Right lobe of liver (tissue), 6 donors: Measurements from ENCODE around the gene PPP1CB. TPM values are rescaled to one million over a fixed set of nuclear protein-coding genes. Genes with fewer than 3 reads are reported as not detected.

ENCODE experiments used
- ATAC-seq, 4 donors: fragments of 200-7000 bp; cut with Tn5 transposase; one replicate each; pipeline ENCODE4 v1.9.1; 2020; ENCODE audit warnings: mild to moderate bottlenecking in 4 of 4, moderate library complexity in 4 of 4
- DNase-seq, 3 donors: peaks; one replicate each; pipeline ENCODE4 v3.0.0-alpha.2; 2020
- H3K27ac ChIP-seq, 3 donors: fragments of 200-600 bp; one replicate each; pipeline ENCODE4 v1.8.0; 2022
- H3K27me3 ChIP-seq, 2 donors: fragments of 200-600 bp; one replicate each; pipeline ENCODE4 v1.8.0; 2022
- H3K36me3 ChIP-seq, 4 donors: fragments of 200-600 bp; sonication (generic) in 1 of 4; one replicate each; pipeline versions ENCODE4 v1.5.1 to v1.8.0; 2017 to 2022; ENCODE audit warnings: control low read depth in 1 of 4
- H3K4me1 ChIP-seq, 4 donors: fragments of 200-600 bp; sonication (generic) in 1 of 4; one replicate each; pipeline versions ENCODE4 v1.5.1 to v1.8.0; 2017 to 2022; ENCODE audit warnings: control low read depth in 1 of 4
- H3K4me3 ChIP-seq, 3 donors: fragments of 200-600 bp; one replicate each; pipeline ENCODE4 v1.8.0; 2022
- H3K9me3 ChIP-seq, 4 donors: fragments of 200-600 bp; sonication (generic) in 1 of 4; one replicate each; pipeline versions ENCODE4 v1.5.1 to v1.8.0; 2017 to 2022; ENCODE audit warnings: control low read depth in 1 of 4
- POLR2A ChIP-seq: fragments of 450-650 bp; IDR thresholded peaks from one replicate; pipeline ENCODE4 v1.6.1; 2017; ENCODE audit warnings: antibody characterized with exemption, mild to moderate bottlenecking
- WGBS: methylation state at CpG from one replicate; pipeline ENCODE4 v1.1.6; 2018; ENCODE audit warnings: low coverage, low lambda C conversion rate; ENCODE audit not compliant: insufficient coverage; ENCODE audit errors: missing lambda C conversion rate; 5-methylcytosine and 5-hydroxymethylcytosine counted together
- intact Hi-C, 2 donors: fragments of 100-400 bp; cut with DNase I; formaldehyde crosslinking; loops; one replicate each; pipeline versions ENCODE4 v1.11.2 to v1.14.1; 2022
- total RNA-seq, 6 experiments: library from RNA; depleted of rRNA in 2 of 6; stranded (reverse); fragments of >200 nt in 2 of 6; fragmentation: NEBNext Ultra II Directional in 3 of 6; extraction: Animal tissue kit (Norgen Biotek cat#: 25700) in 3 of 6; gene quantifications; one replicate each; pipeline versions ENCODE4 v1.1.0 to v1.2.4, GENCODE V29; 2016 to 2023
- TF ChIP-seq, protein P1 (sequence below), 4 donors: fragments of 200-600 bp in 3 of 4; fragments of 450-650 bp in 1 of 4; IDR thresholded peaks; one replicate each; pipeline versions ENCODE4 v1.5.1 to v1.8.0; 2016 to 2022; ENCODE audit warnings: antibody characterized with exemption in 4 of 4, mild to moderate bottlenecking in 2 of 4
- donor health status: DM: no; HTN: yes; CAD: no.
- donor health status: DM: no; HTN: no; CAD: no.
- donor health status: DM: no; HTN: no; CAD: no.
- donor health status: DM: no; HTN: yes; CAD: no.
- donor health status: DM: no; HTN: yes; CAD: no.

Gene PPP1CB
- total RNA-seq, 6 experiments from 2014 or later: 55.7 to 86.3 (median 71.4) TPM

DNA sequence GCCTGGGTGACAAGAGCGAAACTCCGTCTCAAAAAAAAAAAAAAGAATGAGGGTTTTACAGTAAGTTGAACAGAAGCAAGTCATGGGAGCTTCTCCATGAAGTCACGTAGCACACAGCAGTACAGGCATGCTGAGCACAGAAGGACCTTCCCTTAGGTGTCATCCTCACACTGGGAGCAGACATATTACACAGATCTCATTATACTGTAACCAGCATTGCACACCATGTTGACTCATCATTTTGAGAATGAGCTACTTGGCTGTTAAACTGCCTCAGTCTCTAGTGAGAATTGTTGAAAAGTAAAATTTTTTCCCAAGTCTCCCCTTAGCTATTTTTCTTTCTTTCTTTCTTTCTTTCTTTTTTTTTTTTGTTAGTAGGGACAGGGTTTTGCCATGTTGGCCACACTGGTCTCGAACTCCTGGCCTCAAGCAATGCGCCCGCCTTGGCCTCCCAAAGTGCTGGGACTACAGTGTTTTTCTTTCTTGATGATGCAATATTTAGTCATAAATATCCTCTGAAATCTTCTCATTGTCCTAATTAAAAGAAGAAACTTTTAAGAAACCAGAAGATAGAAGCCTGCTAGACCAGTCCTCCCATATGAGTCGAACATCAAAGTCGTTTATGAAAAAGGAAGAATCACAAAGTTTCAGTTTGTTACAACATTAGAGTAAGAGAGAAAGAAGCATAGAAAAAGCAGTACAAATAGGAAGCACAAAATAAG is 37.9 kb upstream of the PPP1CB start:
- ATAC-seq: no peak

GRCh38 chr2:28716265-28716865 is 35.3 kb upstream of the PPP1CB start:
- WGBS: 18% methylated on average over 4 of the region's 4 CpGs
- peak; percentile 28 for TF ChIP-seq POLR2A
- TF ChIP-seq, protein P1, sequence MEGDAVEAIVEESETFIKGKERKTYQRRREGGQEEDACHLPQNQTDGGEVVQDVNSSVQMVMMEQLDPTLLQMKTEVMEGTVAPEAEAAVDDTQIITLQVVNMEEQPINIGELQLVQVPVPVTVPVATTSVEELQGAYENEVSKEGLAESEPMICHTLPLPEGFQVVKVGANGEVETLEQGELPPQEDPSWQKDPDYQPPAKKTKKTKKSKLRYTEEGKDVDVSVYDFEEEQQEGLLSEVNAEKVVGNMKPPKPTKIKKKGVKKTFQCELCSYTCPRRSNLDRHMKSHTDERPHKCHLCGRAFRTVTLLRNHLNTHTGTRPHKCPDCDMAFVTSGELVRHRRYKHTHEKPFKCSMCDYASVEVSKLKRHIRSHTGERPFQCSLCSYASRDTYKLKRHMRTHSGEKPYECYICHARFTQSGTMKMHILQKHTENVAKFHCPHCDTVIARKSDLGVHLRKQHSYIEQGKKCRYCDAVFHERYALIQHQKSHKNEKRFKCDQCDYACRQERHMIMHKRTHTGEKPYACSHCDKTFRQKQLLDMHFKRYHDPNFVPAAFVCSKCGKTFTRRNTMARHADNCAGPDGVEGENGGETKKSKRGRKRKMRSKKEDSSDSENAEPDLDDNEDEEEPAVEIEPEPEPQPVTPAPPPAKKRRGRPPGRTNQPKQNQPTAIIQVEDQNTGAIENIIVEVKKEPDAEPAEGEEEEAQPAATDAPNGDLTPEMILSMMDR (IDR thresholded peaks at IDR 0.05): no peak
- Histone ChIP-seq H3K36me3 (no peaks in the 10 kb centered on the region), H3K9me3 (no peaks in the 10 kb centered on the region), H3K4me3 (no peak overlapping the region), H3K4me1 (peaks cover 0 to 7% (median 0%) of the 10 kb centered on the region in 4 donors), H3K27me3 (no peaks in the 10 kb centered on the region), H3K27ac (peak overlapping the region; percentile 70 to 74 (median 73))
- intact Hi-C loops: no loop called here
- ATAC-seq: peak; percentile 64 to 78 (median 74)
- DNase-seq: no peak

More for the DNA sequence above, 37.9 kb upstream of the PPP1CB start:
- Histone ChIP-seq H3K27me3 (no peaks in the 10 kb centered on the region), H3K4me3 (no peak overlapping the region), H3K9me3 (no peaks in the 10 kb centered on the region), H3K27ac (no peak overlapping the region), H3K36me3 (no peaks in the 10 kb centered on the region), H3K4me1 (peaks cover 0 to 16% (median 3%) of the 10 kb centered on the region in 4 donors)
- TF ChIP-seq POLR2A: no peak
- TF ChIP-seq, protein P1 (IDR thresholded peaks at IDR 0.05): no peak
- 83% methylated on average over 8 of the region's 8 CpGs for WGBS
- intact Hi-C loops: no loop called here
- no peak for DNase-seq

DNA sequence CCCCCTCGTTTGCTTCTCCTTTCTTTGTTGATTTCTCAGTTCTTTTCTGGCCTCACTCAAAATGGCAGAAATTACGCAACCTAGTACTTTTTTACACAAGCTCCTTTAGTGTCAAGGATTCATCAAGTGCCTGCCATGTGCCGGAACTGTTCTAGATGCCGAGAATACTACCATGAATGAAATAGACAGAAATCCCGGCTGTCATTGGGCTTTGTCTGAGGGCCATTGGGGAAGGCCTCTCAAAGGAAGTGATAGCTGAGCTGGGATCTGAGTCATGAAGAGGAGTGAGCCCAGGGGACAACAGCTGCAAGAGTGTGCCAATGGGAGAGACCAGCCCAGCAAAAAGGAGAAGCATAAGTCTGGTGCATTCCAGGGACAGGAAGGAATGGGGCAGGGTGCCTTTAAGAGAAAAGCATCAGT is 34.3 kb upstream of the PPP1CB start:
- H3K27me3 ChIP-seq: no peaks in the 10 kb centered on the region
- no peaks in the 10 kb centered on the region for H3K36me3 ChIP-seq
- TF ChIP-seq POLR2A: no peak
- TF ChIP-seq, protein P1 (IDR thresholded peaks at IDR 0.05): no peak
- WGBS: 63% methylated on average over 5 of the region's 5 CpGs
- intact Hi-C loops: no loop called here
- peak; percentile 40 to 51 (median 42) for ATAC-seq
- no peak overlapping the region for H3K4me3 ChIP-seq
- H3K27ac ChIP-seq: peak overlapping the region; percentile 70 to 74 (median 73)
- H3K4me1 ChIP-seq: peaks cover 0 to 7% (median 0%) of the 10 kb centered on the region in 4 donors
- no peak for DNase-seq
- no peaks in the 10 kb centered on the region for H3K9me3 ChIP-seq

DNA sequence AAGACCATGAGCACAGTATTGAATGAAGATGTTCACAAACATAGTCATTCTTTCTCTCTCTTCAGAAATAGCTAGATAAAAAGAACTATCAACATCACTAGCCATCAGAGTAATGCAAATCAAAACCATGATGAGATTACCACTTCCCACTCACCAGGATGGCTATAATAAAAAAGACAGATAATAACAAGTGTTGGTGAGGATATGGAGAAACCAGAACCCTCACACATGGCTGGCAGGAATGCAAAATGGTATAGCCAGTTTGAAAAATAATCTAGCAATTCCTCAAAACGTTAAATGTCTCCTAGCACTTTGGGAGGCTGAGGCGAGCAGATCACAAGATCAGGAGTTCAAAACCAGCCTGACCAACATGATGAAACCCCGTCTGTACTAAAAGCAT is 31.3 kb upstream of the PPP1CB start:
- intact Hi-C loops: no loop called here
- DNase-seq (no peak), ATAC-seq (no peak)
- whole genome bisulfite sequencing: 83% methylated on average over 3 of the region's 3 CpGs
- no peak overlapping the region for H3K27ac ChIP-seq
- TF ChIP-seq, protein P1 (IDR thresholded peaks at IDR 0.05): no peak
- no peak for TF ChIP-seq POLR2A
- H3K4me3 ChIP-seq: no peak overlapping the region
- H3K4me1 ChIP-seq: peaks cover 0 to 7% (median 0%) of the 10 kb centered on the region in 4 donors
- H3K27me3 ChIP-seq: no peaks in the 10 kb centered on the region
- H3K36me3 ChIP-seq: no peaks in the 10 kb centered on the region
- no peaks in the 10 kb centered on the region for H3K9me3 ChIP-seq
